HepG2 (cell line): ENCODE results near the gene PRUNE1. TPM values are rescaled to one million over a fixed set of nuclear protein-coding genes. Genes with fewer than 3 reads are reported as not detected.

ENCODE experiments used
- RORA ChIP-seq: sonication (generic); formaldehyde crosslinking; IDR thresholded peaks from 2 replicates; pipeline ENCODE4 v1.5.0; 2020; ENCODE audit warnings: mild to moderate bottlenecking, missing genetic modification reagents, moderate library complexity
- SALL1 ChIP-seq: sonication (generic); formaldehyde crosslinking; IDR thresholded peaks from 2 replicates; pipeline ENCODE4 v1.8.0; 2022; ENCODE audit warnings: mild to moderate bottlenecking, missing genetic modification reagents
- SRSF9 ChIP-seq: fragments of 200-400 bp; formaldehyde crosslinking; IDR thresholded peaks from 2 replicates; pipeline ENCODE4 v1.6.1; 2018; ENCODE audit warnings: borderline replicate concordance, mild to moderate bottlenecking, low read depth, low read length; ENCODE audit not compliant: insufficient read depth, poor library complexity, severe bottlenecking
- TCF7L2 ChIP-seq: IDR thresholded peaks from 2 replicates; pipeline ENCODE4 v1.6.1; 2011; ENCODE audit warnings: mild to moderate bottlenecking, low read depth, low read length, moderate library complexity
- ZBTB3 ChIP-seq: sonication (generic); formaldehyde crosslinking; IDR thresholded peaks from 2 replicates; pipeline ENCODE4 v1.4.0; 2020; ENCODE audit warnings: low read depth, mild to moderate bottlenecking, moderate library complexity, missing genetic modification reagents, borderline replicate concordance
- ZNF350 ChIP-seq: sonication (generic); formaldehyde crosslinking; IDR thresholded peaks from 2 replicates; pipeline ENCODE4 v1.4.0; 2020; ENCODE audit warnings: mild to moderate bottlenecking, low read depth, missing genetic modification reagents, borderline replicate concordance
- ZNF644 ChIP-seq: IDR thresholded peaks from 2 replicates; pipeline ENCODE4 v1.6.1; 2016; ENCODE audit warnings: low read depth
- polyA plus RNA-seq, 8 experiments: library from polyadenylated mRNA; depleted of rRNA in 3 of 8; stranded (reverse) in 7 of 8; unstranded in 1 of 8; fragments of >200 nt; fragmentation: Illumina TruSeq in 4 of 8; extraction: Trizol in 4 of 8; gene quantifications; 2 replicates each; pipeline versions ENCODE4 v1.2.1 to v1.2.3, GENCODE V29; 2011 to 2016; ENCODE audit warnings: low read depth in 4 of 8, missing spikeins in 1 of 8, mixed read lengths in 1 of 8; ENCODE audit not compliant: insufficient read depth in 1 of 8
- total RNA-seq, 5 experiments: library from RNA; depleted of rRNA; stranded (reverse); fragments of >200 nt; fragmentation: Illumina TruSeq; extraction: Trizol; gene quantifications; 2 replicates each; pipeline ENCODE4 v1.2.3, GENCODE V29; 2016; ENCODE audit warnings: low read depth in 1 of 5
- TF ChIP-seq, protein P1 (sequence below): sonication (generic); formaldehyde crosslinking; IDR thresholded peaks from 2 replicates; pipeline ENCODE4 v1.5.0; 2020; ENCODE audit warnings: mild to moderate bottlenecking, missing genetic modification reagents, borderline replicate concordance
- TF ChIP-seq, protein P2 (sequence below): sonication (generic); formaldehyde crosslinking; IDR thresholded peaks from 2 replicates; pipeline ENCODE4 v1.9.0; 2021; ENCODE audit warnings: mild to moderate bottlenecking, missing genetic modification reagents
- TF ChIP-seq, protein P3 (sequence below): sonication (generic); formaldehyde crosslinking; IDR thresholded peaks from 2 replicates; pipeline ENCODE4 v1.4.0; 2020; ENCODE audit warnings: mild to moderate bottlenecking, missing genetic modification reagents, borderline replicate concordance

PRUNE1 gene
- total and polyA plus RNA-seq, 2 of the 13 experiments (the other 11 are each of a cell fraction or from before 2014, with no cell fraction given): 19.0 to 31.9 TPM

DNA sequence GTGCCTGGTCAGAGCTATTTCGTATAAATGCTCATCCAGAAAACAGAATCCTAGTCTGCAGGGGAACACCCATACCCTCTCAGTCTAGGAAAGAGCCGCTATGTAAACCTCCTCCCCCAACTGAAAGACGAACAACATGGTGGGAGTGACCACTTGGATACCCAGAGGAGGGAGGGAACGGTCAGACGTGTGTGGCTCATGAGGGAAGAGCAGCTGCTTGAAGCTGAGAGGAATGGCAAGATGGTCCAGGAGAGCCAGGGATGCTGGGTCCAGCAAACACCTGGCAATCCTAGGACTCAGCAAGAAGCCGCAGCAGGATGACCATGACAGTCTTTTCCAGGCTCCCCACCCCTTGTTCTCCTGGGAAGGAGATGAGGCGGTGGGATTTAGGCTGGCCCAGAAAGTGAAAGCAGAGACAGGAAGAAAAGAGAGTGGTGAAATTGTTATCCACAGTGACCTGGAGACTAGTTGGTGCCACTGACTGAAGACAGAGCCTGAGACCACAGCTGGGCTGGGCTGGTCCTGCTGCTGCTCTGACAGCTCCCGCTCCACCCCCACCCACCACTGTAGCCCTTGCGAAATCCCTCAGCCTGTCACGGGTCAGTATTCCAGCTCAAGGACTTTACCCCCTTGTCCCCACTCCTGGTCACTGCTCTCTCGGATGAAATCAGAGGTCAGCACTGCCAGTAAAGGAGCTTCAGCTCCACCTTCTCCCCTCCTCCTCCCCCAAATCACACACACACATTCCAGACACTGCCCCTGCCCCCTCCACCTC is 37.3 kb upstream of the PRUNE1 start (continued):
- TF ChIP-seq, protein P1, sequence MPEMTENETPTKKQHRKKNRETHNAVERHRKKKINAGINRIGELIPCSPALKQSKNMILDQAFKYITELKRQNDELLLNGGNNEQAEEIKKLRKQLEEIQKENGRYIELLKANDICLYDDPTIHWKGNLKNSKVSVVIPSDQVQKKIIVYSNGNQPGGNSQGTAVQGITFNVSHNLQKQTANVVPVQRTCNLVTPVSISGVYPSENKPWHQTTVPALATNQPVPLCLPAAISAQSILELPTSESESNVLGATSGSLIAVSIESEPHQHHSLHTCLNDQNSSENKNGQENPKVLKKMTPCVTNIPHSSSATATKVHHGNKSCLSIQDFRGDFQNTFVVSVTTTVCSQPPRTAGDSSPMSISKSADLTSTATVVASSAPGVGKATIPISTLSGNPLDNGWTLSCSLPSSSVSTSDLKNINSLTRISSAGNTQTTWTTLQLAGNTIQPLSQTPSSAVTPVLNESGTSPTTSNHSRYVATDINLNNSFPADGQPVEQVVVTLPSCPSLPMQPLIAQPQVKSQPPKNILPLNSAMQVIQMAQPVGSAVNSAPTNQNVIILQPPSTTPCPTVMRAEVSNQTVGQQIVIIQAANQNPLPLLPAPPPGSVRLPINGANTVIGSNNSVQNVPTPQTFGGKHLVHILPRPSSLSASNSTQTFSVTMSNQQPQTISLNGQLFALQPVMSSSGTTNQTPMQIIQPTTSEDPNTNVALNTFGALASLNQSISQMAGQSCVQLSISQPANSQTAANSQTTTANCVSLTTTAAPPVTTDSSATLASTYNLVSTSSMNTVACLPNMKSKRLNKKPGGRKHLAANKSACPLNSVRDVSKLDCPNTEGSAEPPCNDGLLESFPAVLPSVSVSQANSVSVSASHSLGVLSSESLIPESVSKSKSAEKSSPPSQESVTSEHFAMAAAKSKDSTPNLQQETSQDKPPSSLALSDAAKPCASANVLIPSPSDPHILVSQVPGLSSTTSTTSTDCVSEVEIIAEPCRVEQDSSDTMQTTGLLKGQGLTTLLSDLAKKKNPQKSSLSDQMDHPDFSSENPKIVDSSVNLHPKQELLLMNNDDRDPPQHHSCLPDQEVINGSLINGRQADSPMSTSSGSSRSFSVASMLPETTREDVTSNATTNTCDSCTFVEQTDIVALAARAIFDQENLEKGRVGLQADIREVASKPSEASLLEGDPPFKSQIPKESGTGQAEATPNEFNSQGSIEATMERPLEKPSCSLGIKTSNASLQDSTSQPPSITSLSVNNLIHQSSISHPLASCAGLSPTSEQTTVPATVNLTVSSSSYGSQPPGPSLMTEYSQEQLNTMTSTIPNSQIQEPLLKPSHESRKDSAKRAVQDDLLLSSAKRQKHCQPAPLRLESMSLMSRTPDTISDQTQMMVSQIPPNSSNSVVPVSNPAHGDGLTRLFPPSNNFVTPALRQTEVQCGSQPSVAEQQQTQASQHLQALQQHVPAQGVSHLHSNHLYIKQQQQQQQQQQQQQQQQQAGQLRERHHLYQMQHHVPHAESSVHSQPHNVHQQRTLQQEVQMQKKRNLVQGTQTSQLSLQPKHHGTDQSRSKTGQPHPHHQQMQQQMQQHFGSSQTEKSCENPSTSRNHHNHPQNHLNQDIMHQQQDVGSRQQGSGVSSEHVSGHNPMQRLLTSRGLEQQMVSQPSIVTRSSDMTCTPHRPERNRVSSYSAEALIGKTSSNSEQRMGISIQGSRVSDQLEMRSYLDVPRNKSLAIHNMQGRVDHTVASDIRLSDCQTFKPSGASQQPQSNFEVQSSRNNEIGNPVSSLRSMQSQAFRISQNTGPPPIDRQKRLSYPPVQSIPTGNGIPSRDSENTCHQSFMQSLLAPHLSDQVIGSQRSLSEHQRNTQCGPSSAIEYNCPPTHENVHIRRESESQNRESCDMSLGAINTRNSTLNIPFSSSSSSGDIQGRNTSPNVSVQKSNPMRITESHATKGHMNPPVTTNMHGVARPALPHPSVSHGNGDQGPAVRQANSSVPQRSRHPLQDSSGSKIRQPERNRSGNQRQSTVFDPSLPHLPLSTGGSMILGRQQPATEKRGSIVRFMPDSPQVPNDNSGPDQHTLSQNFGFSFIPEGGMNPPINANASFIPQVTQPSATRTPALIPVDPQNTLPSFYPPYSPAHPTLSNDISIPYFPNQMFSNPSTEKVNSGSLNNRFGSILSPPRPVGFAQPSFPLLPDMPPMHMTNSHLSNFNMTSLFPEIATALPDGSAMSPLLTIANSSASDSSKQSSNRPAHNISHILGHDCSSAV (CRISPR knock-in tag): no peak
- TF ChIP-seq ZBTB3 (CRISPR knock-in tag) (peak; percentile 94; the same call in 1 of the 2 replicates), SALL1 (CRISPR knock-in tag) (peak; percentile 93), TCF7L2 (no peak), SRSF9 (no peak), RORA (no peak), ZNF350 (peak; percentile 86), ZNF644 (CRISPR knock-in tag) (no peak)
- TF ChIP-seq, protein P2, sequence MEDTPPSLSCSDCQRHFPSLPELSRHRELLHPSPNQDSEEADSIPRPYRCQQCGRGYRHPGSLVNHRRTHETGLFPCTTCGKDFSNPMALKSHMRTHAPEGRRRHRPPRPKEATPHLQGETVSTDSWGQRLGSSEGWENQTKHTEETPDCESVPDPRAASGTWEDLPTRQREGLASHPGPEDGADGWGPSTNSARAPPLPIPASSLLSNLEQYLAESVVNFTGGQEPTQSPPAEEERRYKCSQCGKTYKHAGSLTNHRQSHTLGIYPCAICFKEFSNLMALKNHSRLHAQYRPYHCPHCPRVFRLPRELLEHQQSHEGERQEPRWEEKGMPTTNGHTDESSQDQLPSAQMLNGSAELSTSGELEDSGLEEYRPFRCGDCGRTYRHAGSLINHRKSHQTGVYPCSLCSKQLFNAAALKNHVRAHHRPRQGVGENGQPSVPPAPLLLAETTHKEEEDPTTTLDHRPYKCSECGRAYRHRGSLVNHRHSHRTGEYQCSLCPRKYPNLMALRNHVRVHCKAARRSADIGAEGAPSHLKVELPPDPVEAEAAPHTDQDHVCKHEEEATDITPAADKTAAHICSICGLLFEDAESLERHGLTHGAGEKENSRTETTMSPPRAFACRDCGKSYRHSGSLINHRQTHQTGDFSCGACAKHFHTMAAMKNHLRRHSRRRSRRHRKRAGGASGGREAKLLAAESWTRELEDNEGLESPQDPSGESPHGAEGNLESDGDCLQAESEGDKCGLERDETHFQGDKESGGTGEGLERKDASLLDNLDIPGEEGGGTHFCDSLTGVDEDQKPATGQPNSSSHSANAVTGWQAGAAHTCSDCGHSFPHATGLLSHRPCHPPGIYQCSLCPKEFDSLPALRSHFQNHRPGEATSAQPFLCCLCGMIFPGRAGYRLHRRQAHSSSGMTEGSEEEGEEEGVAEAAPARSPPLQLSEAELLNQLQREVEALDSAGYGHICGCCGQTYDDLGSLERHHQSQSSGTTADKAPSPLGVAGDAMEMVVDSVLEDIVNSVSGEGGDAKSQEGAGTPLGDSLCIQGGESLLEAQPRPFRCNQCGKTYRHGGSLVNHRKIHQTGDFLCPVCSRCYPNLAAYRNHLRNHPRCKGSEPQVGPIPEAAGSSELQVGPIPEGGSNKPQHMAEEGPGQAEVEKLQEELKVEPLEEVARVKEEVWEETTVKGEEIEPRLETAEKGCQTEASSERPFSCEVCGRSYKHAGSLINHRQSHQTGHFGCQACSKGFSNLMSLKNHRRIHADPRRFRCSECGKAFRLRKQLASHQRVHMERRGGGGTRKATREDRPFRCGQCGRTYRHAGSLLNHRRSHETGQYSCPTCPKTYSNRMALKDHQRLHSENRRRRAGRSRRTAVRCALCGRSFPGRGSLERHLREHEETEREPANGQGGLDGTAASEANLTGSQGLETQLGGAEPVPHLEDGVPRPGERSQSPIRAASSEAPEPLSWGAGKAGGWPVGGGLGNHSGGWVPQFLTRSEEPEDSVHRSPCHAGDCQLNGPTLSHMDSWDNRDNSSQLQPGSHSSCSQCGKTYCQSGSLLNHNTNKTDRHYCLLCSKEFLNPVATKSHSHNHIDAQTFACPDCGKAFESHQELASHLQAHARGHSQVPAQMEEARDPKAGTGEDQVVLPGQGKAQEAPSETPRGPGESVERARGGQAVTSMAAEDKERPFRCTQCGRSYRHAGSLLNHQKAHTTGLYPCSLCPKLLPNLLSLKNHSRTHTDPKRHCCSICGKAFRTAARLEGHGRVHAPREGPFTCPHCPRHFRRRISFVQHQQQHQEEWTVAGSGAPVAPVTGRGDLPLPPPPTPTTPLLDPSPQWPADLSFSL (CRISPR knock-in tag): no peak
- TF ChIP-seq, protein P3, sequence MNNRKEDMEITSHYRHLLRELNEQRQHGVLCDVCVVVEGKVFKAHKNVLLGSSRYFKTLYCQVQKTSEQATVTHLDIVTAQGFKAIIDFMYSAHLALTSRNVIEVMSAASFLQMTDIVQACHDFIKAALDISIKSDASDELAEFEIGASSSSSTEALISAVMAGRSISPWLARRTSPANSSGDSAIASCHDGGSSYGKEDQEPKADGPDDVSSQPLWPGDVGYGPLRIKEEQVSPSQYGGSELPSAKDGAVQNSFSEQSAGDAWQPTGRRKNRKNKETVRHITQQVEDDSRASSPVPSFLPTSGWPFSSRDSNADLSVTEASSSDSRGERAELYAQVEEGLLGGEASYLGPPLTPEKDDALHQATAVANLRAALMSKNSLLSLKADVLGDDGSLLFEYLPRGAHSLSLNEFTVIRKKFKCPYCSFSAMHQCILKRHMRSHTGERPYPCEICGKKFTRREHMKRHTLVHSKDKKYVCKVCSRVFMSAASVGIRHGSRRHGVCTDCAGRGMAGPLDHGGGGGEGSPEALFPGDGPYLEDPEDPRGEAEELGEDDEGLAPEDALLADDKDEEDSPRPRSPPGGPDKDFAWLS (CRISPR knock-in tag): 0 out of 2 replicates have a peak, but pooled peaks have one; percentile 58
